ENCODE measurements around the gene APBB2. TPM values are rescaled to one million over a fixed set of nuclear protein-coding genes. Genes with fewer than 3 reads are reported as not detected.

Gene APBB2
- total and polyA plus RNA-seq, 10 of the 15 experiments (the other 5 are each of a cell fraction or from before 2014, with no cell fraction given) = 2.7 to 24.6 (median 19.0) TPM

DNA sequence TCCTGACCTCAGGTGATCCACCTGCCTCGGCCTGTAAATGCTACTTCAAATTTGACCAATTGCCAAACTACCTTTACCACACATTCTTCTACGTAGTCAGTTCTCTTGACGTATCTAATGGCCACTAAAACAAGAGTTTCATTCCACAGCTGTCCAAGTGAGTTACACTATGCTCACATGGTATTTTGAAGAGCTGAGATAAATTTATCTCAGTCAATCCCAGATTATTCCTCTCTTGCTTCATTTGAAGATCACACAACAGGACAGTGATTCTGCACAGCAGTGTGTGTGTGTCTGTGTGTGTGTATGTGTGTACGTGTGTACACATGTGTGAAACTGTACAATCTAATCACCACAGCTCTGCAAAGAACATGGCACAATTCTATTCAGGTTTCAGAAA, 133.4 kb downstream of the APBB2 start:
- Histone ChIP-seq H4K20me1 (ENCODE audit: control insufficient read depth, insufficient read depth) (no peaks in the 10 kb centered on the region), H3K4me2 (ENCODE audit: control insufficient read depth, insufficient read depth) (no peak overlapping the region), H3K4me3 (no peak overlapping the region), H3K27me3 (replicated peaks in 1 of 2; ENCODE audit: control insufficient read depth in 2 of 2, insufficient read depth in 2 of 2, low read length in 1 of 2) (no peaks in the 10 kb centered on the region), H3K9ac (ENCODE audit: control insufficient read depth, insufficient read depth, low read length) (no peak overlapping the region), H3K36me3 (ENCODE audit: control insufficient read depth in 2 of 2, insufficient read depth in 2 of 2, low read length in 1 of 2) (no peaks in the 10 kb centered on the region; a peak in 1 of 4 replicates), H3K9me3 (replicated peaks; ENCODE audit: control insufficient read depth, insufficient read depth, low read length) (no peaks in the 10 kb centered on the region; the same call in 1 of the 3 replicates), H3K79me2 (ENCODE audit: control insufficient read depth, insufficient read depth, low read length) (peaks cover 2% of the 10 kb centered on the region; the same call in 1 of the 2 replicates), H3K27ac (ENCODE audit: control insufficient read depth, insufficient read depth) (no peak overlapping the region), H2AFZ (ENCODE audit: control insufficient read depth, low read depth, low read length) (no peak overlapping the region), H3K4me1 (ENCODE audit: control insufficient read depth, insufficient read depth, low read length) (no peaks in the 10 kb centered on the region)
- FAIRE-seq (no peak), ATAC-seq (no peak), DNase-seq (ENCODE audit: low read depth, low spot score) (no peak)
- SMC1A ChIA-PET (ENCODE audit: uncharacterized antibody, unreplicated experiment) = interaction anchor here (0.8 to 4.7 kb wide), 7 partner anchors 8 to 106 kb away, joined by 3 to 20 read pairs (median 3); no protein-coding TSS in a partner anchor
- intact Hi-C loops (cut with micrococcal nuclease; ENCODE audit: unreplicated experiment) = no loop called here
- no TSS peak for BruUV-seq (replicated peaks)
- CTCF ChIA-PET = interaction anchor here (1.2 to 1.8 kb wide), 3 partner anchors 17 to 101 kb away, joined by 3 to 4 read pairs (median 3); no protein-coding TSS in a partner anchor
- in situ Hi-C loops (cut with MboI) = no loop called here
- RAD21 ChIA-PET (ENCODE audit: unreplicated experiment) = interaction anchor here (0.8 to 2.1 kb wide), 2 partner anchors 12 to 131 kb away, joined by 3 to 5 read pairs; no protein-coding TSS in a partner anchor
- no peak for TF ChIP-seq NRF1 (conservative IDR thresholded peaks at IDR 0.05; ENCODE audit: low read depth, low read length)
- TF ChIP-seq, protein P1, sequence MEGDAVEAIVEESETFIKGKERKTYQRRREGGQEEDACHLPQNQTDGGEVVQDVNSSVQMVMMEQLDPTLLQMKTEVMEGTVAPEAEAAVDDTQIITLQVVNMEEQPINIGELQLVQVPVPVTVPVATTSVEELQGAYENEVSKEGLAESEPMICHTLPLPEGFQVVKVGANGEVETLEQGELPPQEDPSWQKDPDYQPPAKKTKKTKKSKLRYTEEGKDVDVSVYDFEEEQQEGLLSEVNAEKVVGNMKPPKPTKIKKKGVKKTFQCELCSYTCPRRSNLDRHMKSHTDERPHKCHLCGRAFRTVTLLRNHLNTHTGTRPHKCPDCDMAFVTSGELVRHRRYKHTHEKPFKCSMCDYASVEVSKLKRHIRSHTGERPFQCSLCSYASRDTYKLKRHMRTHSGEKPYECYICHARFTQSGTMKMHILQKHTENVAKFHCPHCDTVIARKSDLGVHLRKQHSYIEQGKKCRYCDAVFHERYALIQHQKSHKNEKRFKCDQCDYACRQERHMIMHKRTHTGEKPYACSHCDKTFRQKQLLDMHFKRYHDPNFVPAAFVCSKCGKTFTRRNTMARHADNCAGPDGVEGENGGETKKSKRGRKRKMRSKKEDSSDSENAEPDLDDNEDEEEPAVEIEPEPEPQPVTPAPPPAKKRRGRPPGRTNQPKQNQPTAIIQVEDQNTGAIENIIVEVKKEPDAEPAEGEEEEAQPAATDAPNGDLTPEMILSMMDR (IDR thresholded peaks at IDR 0.05 in 2 of 3, conservative IDR thresholded peaks at IDR 0.05 in 1 of 3; ENCODE audit: control insufficient read depth in 2 of 3, extremely low read depth in 1 of 3, insufficient read depth in 1 of 3, low read depth in 3 of 3, low read length in 3 of 3) = no peak
- no peak for TF ChIP-seq TCF7 (IDR thresholded peaks at IDR 0.05; ENCODE audit: borderline replicate concordance)
- POLR2A ChIA-PET = interaction anchor here (0.7 to 0.8 kb wide), 2 partner anchors 9 to 15 kb away, joined by 4 read pairs; no protein-coding TSS in a partner anchor
- WGBS (ENCODE audit: insufficient coverage, insufficient replicate concordance, low lambda C conversion rate, missing lambda C conversion rate) = 14% methylated on average over 4 of the region's 4 CpGs
